ENCODE results near the gene SLC30A3. TPM values are rescaled to one million over a fixed set of nuclear protein-coding genes. Genes with fewer than 3 reads are reported as not detected.

SLC30A3 gene
- total and polyA plus RNA-seq, 2 donors (not counting 1 experiment from before 2014, with no cell fraction given) = under 0.01 to 0.12 TPM

DNA sequence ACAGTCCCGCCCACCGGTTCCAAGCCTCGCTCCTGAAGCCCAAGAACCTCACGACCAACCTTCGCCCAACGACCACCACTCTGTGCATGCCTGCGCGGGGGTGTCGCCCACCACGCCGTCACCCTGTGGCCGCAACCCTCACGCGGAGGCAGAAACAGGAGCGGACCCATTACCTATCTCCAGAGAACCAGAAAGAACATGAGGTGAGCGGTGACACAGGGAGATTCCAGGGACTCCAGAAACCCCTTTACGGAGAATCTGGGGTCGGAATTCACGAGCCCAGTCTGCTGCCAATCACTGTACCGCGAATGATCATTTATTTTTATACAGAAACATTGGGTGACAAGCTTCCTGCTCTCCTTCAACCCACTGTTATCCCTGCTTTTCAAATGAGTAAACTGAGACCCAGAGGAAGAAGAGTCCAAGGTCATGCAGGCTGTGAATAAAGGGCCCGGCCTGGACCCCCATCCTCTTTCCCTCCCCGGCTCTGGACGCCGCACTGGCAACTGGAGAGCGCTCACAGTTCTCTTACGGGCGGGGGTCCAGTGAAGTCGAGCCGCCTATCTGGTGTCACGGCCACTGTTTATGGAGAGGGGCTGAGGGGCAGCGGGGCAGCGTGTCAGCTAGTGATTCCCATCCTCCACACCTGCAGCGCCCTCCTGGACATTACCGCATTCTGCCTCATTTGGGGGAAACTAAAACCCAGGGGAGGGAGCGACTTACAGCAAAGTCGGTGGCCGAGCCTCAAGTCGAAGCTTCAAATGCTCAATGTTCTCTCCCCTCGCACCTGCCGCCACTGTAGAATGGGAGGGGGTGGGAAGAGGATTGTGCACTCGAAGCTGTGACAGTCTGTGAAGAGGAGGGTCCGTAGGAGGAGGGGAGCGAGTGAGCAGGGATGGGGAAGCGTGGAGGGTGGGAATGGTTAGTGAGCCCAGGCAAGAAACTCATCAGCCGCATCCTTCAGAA lies 723 bp upstream of the SLC30A3 start:
- peak overlapping the region; percentile 68 for H3K4me2 ChIP-seq (ENCODE audit: extremely low read depth, insufficient read depth, low read length)
- peak; percentile 99 for TF ChIP-seq EZH2 (IDR thresholded peaks at IDR 0.05; ENCODE audit: low read length, missing control alignments)
- TF ChIP-seq, protein P1, sequence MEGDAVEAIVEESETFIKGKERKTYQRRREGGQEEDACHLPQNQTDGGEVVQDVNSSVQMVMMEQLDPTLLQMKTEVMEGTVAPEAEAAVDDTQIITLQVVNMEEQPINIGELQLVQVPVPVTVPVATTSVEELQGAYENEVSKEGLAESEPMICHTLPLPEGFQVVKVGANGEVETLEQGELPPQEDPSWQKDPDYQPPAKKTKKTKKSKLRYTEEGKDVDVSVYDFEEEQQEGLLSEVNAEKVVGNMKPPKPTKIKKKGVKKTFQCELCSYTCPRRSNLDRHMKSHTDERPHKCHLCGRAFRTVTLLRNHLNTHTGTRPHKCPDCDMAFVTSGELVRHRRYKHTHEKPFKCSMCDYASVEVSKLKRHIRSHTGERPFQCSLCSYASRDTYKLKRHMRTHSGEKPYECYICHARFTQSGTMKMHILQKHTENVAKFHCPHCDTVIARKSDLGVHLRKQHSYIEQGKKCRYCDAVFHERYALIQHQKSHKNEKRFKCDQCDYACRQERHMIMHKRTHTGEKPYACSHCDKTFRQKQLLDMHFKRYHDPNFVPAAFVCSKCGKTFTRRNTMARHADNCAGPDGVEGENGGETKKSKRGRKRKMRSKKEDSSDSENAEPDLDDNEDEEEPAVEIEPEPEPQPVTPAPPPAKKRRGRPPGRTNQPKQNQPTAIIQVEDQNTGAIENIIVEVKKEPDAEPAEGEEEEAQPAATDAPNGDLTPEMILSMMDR (conservative IDR thresholded peaks at IDR 0.05 in 1 of 2, IDR thresholded peaks at IDR 0.05 in 1 of 2; ENCODE audit: low read depth in 1 of 2, low read length in 2 of 2) = no peak
- no peaks in the 10 kb centered on the region for H3K36me3 ChIP-seq (ENCODE audit: control insufficient read depth, insufficient read depth, low read length)
- peaks cover 77% of the 10 kb centered on the region for H3K27me3 ChIP-seq (ENCODE audit: control insufficient read depth, insufficient read depth, low read length)
- H3K9ac ChIP-seq (ENCODE audit: insufficient read depth, low read length) = no peak overlapping the region
- no peak overlapping the region for H3K27ac ChIP-seq (ENCODE audit: insufficient read depth, low read length)
- no peak for DNase-seq (ENCODE audit: low read depth in 2 of 2)
- no peaks in the 10 kb centered on the region for H3K9me3 ChIP-seq (ENCODE audit: control insufficient read depth, insufficient read depth, low read depth, low read length)
- no peaks in the 10 kb centered on the region for H3K79me2 ChIP-seq (ENCODE audit: control insufficient read depth, insufficient read depth, low read length)
- no peak overlapping the region for H2AFZ ChIP-seq (ENCODE audit: low read length)
- H4K20me1 ChIP-seq (ENCODE audit: control insufficient read depth, extremely low read depth, insufficient read depth, low read length) = no peaks in the 10 kb centered on the region
- H3K4me3 ChIP-seq (replicated peaks in 1 of 4; ENCODE audit: control extremely low read depth in 1 of 4, insufficient read depth in 1 of 4, low read depth in 3 of 4, low read length in 4 of 4) = peak overlapping the region in 3 of 4 experiments; percentile 21 to 52 (median 38)
- H3K4me1 ChIP-seq (ENCODE audit: control insufficient read depth, extremely low read depth, insufficient read depth, low read length) = peaks cover 2% of the 10 kb centered on the region

DNA sequence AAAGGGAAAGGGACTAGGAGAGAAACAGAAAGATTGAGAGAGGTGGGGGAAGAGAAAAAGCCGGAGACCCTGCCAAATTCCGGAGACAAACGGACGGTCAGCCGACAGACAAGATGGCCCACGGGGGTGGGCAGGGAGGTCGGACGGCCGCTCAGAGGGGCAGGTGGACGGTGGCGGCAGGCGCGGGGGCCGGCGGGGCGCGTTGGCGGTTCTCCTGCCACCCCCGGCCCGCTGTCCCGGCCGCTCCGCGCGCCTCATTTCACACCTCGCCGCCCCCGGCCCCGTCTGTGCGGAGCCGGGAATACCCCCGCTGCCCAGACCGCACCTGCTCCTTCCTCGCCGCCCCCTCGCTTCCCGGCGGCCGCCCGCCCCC lies 935 bp downstream of the SLC30A3 start:
- Histone ChIP-seq H3K4me3 (replicated peaks in 1 of 4; ENCODE audit: control extremely low read depth in 1 of 4, insufficient read depth in 1 of 4, low read depth in 3 of 4, low read length in 4 of 4) (no peak overlapping the region), H3K4me2 (ENCODE audit: extremely low read depth, insufficient read depth, low read length) (no peak overlapping the region), H3K9me3 (ENCODE audit: control insufficient read depth, insufficient read depth, low read depth, low read length) (no peaks in the 10 kb centered on the region), H3K27me3 (ENCODE audit: control insufficient read depth, insufficient read depth, low read length) (peaks cover 70% of the 10 kb centered on the region), H4K20me1 (ENCODE audit: control insufficient read depth, extremely low read depth, insufficient read depth, low read length) (no peaks in the 10 kb centered on the region), H3K27ac (ENCODE audit: insufficient read depth, low read length) (no peak overlapping the region), H2AFZ (ENCODE audit: low read length) (no peak overlapping the region), H3K9ac (ENCODE audit: insufficient read depth, low read length) (no peak overlapping the region), H3K4me1 (ENCODE audit: control insufficient read depth, extremely low read depth, insufficient read depth, low read length) (peaks cover 2% of the 10 kb centered on the region), H3K36me3 (ENCODE audit: control insufficient read depth, insufficient read depth, low read length) (no peaks in the 10 kb centered on the region), H3K79me2 (ENCODE audit: control insufficient read depth, insufficient read depth, low read length) (no peaks in the 10 kb centered on the region)
- DNase-seq (ENCODE audit: low read depth in 2 of 2) = no peak
- TF ChIP-seq, protein P1 (conservative IDR thresholded peaks at IDR 0.05 in 1 of 2, IDR thresholded peaks at IDR 0.05 in 1 of 2; ENCODE audit: low read depth in 1 of 2, low read length in 2 of 2) = no peak
- TF ChIP-seq EZH2 (IDR thresholded peaks at IDR 0.05; ENCODE audit: low read length, missing control alignments) = peak; percentile 50

DNA sequence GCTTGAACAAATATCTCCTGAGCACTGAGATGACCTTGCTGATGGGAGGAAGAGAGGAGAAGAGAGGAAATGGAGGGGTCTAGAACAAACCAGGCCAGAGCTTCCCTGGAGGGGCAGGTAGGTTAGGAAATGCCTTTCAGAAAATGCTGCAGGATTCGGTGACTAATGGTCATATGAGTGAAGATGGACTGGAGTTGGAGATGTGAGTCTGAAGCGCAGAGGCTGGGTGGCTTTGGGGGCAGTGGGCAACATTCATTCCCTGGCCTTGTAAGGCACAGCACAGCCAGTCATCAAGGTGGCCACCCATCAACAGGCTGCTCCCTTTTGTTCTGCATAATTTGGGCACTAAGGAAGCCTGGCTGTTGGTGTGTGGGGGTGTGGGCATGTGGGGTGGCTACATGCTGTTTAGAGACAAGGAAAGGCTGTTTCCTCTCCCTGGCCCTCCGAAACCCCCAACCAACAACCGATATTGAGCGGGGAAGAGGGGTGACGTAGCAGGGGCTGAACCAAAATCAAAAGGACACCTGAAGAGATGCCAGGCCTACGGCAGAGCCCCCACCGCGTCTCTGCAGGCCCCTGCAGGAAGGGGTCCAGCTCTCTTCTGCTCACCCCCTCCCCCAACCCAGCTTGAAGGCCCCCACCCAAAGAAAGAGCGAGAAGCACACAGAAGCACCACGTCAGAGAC lies 1.5 kb downstream of the SLC30A3 start:
- Histone ChIP-seq H3K9ac (ENCODE audit: insufficient read depth, low read length) (no peak overlapping the region), H2AFZ (ENCODE audit: low read length) (no peak overlapping the region), H3K79me2 (ENCODE audit: control insufficient read depth, insufficient read depth, low read length) (no peaks in the 10 kb centered on the region), H3K4me2 (ENCODE audit: extremely low read depth, insufficient read depth, low read length) (no peak overlapping the region), H3K4me1 (ENCODE audit: control insufficient read depth, extremely low read depth, insufficient read depth, low read length) (peaks cover 2% of the 10 kb centered on the region), H3K27me3 (ENCODE audit: control insufficient read depth, insufficient read depth, low read length) (peaks cover 67% of the 10 kb centered on the region), H3K9me3 (ENCODE audit: control insufficient read depth, insufficient read depth, low read depth, low read length) (no peaks in the 10 kb centered on the region), H4K20me1 (ENCODE audit: control insufficient read depth, extremely low read depth, insufficient read depth, low read length) (no peaks in the 10 kb centered on the region), H3K36me3 (ENCODE audit: control insufficient read depth, insufficient read depth, low read length) (no peaks in the 10 kb centered on the region), H3K4me3 (replicated peaks in 1 of 4; ENCODE audit: control extremely low read depth in 1 of 4, insufficient read depth in 1 of 4, low read depth in 3 of 4, low read length in 4 of 4) (no peak overlapping the region), H3K27ac (ENCODE audit: insufficient read depth, low read length) (no peak overlapping the region)
- TF ChIP-seq, protein P1 (conservative IDR thresholded peaks at IDR 0.05 in 1 of 2, IDR thresholded peaks at IDR 0.05 in 1 of 2; ENCODE audit: low read depth in 1 of 2, low read length in 2 of 2) = no peak
- peak; percentile 87 for TF ChIP-seq EZH2 (IDR thresholded peaks at IDR 0.05; ENCODE audit: low read length, missing control alignments)
- DNase-seq (ENCODE audit: low read depth in 2 of 2) = no peak

Measured in fibroblast of lung (primary cell).